ENCODE data around the gene BAG3. TPM values are rescaled to one million over a fixed set of nuclear protein-coding genes. Genes with fewer than 3 reads are reported as not detected.

The BAG3 gene
- total RNA-seq, 1 experiment from 2014 or later = 57.0 TPM

GRCh38 chr10:119671381-119671780 lies 20.2 kb downstream of the BAG3 start:
- Histone ChIP-seq H3K36me3 (ENCODE audit: control insufficient read depth in 1 of 2, insufficient read depth in 2 of 2, low read length in 2 of 2) (peaks cover 37 to 56% of the 10 kb centered on the region in 2 experiments), H3K4me3 (replicated peaks in 1 of 2; ENCODE audit: low read depth in 1 of 2, low read length in 2 of 2) (no peak overlapping the region), H3K9ac (ENCODE audit: low read length) (no peak overlapping the region), H3K9me2 (ENCODE audit: insufficient read depth) (no peaks in the 10 kb centered on the region), H3K27ac (ENCODE audit: low read depth, low read length) (no peak overlapping the region), H3K4me1 (ENCODE audit: control insufficient read depth in 1 of 2, insufficient read depth in 2 of 2, low read length in 2 of 2) (peaks cover 30 to 40% of the 10 kb centered on the region in 2 experiments), H3K27me3 (ENCODE audit: insufficient read depth, low read length) (no peaks in the 10 kb centered on the region), H3K9me3 (ENCODE audit: control insufficient read depth in 1 of 2, insufficient read depth in 1 of 2, low read depth in 1 of 2, low read length in 2 of 2) (no peaks in the 10 kb centered on the region), H3K79me2 (ENCODE audit: insufficient read depth, low read length) (peaks cover 61% of the 10 kb centered on the region), H2AFZ (ENCODE audit: low read depth, low read length, poor library complexity, severe bottlenecking) (no peak overlapping the region), H3K4me2 (ENCODE audit: low read length) (no peak overlapping the region), H4K20me1 (ENCODE audit: insufficient read depth) (peaks cover 11% of the 10 kb centered on the region; the same call in 1 of the 2 replicates)
- TF ChIP-seq, protein P1, sequence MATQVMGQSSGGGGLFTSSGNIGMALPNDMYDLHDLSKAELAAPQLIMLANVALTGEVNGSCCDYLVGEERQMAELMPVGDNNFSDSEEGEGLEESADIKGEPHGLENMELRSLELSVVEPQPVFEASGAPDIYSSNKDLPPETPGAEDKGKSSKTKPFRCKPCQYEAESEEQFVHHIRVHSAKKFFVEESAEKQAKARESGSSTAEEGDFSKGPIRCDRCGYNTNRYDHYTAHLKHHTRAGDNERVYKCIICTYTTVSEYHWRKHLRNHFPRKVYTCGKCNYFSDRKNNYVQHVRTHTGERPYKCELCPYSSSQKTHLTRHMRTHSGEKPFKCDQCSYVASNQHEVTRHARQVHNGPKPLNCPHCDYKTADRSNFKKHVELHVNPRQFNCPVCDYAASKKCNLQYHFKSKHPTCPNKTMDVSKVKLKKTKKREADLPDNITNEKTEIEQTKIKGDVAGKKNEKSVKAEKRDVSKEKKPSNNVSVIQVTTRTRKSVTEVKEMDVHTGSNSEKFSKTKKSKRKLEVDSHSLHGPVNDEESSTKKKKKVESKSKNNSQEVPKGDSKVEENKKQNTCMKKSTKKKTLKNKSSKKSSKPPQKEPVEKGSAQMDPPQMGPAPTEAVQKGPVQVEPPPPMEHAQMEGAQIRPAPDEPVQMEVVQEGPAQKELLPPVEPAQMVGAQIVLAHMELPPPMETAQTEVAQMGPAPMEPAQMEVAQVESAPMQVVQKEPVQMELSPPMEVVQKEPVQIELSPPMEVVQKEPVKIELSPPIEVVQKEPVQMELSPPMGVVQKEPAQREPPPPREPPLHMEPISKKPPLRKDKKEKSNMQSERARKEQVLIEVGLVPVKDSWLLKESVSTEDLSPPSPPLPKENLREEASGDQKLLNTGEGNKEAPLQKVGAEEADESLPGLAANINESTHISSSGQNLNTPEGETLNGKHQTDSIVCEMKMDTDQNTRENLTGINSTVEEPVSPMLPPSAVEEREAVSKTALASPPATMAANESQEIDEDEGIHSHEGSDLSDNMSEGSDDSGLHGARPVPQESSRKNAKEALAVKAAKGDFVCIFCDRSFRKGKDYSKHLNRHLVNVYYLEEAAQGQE (IDR thresholded peaks at IDR 0.05; ENCODE audit: low read depth) = no peak
- TF ChIP-seq CEBPB (IDR thresholded peaks at IDR 0.05; ENCODE audit: low read depth) (no peak), SP1 (IDR thresholded peaks at IDR 0.05; ENCODE audit: low read depth) (no peak), ATF3 (IDR thresholded peaks at IDR 0.05) (no peak), EZH2 (IDR thresholded peaks at IDR 0.05) (no peak), JUND (IDR thresholded peaks at IDR 0.05) (no peak), ZNF274 (IDR thresholded peaks at IDR 0.05; ENCODE audit: low read depth, low read length) (no peak), EGR1 (IDR thresholded peaks at IDR 0.05; ENCODE audit: low read depth) (no peak), CBX3 (IDR thresholded peaks at IDR 0.05; ENCODE audit: low read depth) (no peak), TCF7L2 (IDR thresholded peaks at IDR 0.05; ENCODE audit: borderline replicate concordance, extremely low read depth, insufficient read depth, insufficient read length) (no peak), SIN3A (IDR thresholded peaks at IDR 0.05; ENCODE audit: low read depth) (no peak), ZFX (IDR thresholded peaks at IDR 0.05) (no peak), POLR2A (IDR thresholded peaks at IDR 0.05; ENCODE audit: borderline replicate concordance, extremely low read depth, insufficient read depth, insufficient read length) (no peak), SRF (IDR thresholded peaks at IDR 0.05; ENCODE audit: low read depth) (no peak)
- TF ChIP-seq, protein P2, sequence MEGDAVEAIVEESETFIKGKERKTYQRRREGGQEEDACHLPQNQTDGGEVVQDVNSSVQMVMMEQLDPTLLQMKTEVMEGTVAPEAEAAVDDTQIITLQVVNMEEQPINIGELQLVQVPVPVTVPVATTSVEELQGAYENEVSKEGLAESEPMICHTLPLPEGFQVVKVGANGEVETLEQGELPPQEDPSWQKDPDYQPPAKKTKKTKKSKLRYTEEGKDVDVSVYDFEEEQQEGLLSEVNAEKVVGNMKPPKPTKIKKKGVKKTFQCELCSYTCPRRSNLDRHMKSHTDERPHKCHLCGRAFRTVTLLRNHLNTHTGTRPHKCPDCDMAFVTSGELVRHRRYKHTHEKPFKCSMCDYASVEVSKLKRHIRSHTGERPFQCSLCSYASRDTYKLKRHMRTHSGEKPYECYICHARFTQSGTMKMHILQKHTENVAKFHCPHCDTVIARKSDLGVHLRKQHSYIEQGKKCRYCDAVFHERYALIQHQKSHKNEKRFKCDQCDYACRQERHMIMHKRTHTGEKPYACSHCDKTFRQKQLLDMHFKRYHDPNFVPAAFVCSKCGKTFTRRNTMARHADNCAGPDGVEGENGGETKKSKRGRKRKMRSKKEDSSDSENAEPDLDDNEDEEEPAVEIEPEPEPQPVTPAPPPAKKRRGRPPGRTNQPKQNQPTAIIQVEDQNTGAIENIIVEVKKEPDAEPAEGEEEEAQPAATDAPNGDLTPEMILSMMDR (IDR thresholded peaks at IDR 0.05 in 2 of 3, conservative IDR thresholded peaks at IDR 0.05 in 1 of 3; ENCODE audit: borderline replicate concordance in 1 of 3, insufficient read depth in 1 of 3, low read depth in 2 of 3, low read length in 2 of 3) = no peak
- BruUV-seq (replicated peaks) = no TSS peak
- intact Hi-C loops (cut with micrococcal nuclease) = no loop called here
- DNase-seq (ENCODE audit: low read depth, low spot score) (no peak), ATAC-seq (no peak)
- ChIA-PET POLR2A (interaction anchor here (0.7 kb wide), 1 partner anchor 94 kb away, joined by 3 read pairs; no protein-coding TSS in a partner anchor), CTCF (no interaction called here), RAD21 (ENCODE audit: low non-redundant PET in 1 of 2, low total read pairs in 2 of 2, uncharacterized antibody in 2 of 2, unreplicated experiment in 2 of 2) (no interaction called here)
